Fibroblast of peridontal ligament (primary cell): ENCODE data around the gene NIP7.
A peak's percentile ranks its signal among the peaks of the same experiment; 100 is the strongest.
"Not testable (repeated sequence)": the region's sequence is repeated elsewhere in the genome, so short reads cannot be mapped to it uniquely, and the experiment has no call there.

Experiments used
- DNase-seq: peaks from one replicate; pipeline ENCODE4 v3.0.0-alpha.2; 2010; ENCODE audit errors: extremely low read depth

NIP7 gene

GRCh38 chr16:69339289-69340094 is at the start of gene NIP7, which contains the start of gene COG8:
TSS of gene NIP7 (plus strand) at chr16:69339772. CDS start at chr16:69339830, 58 bp downstream.
TSS of gene COG8 (minus strand) at chr16:69339564. CDS start at chr16:69339552, 12 bp downstream.
- peak; percentile 99 for DNase-seq

- DNase-seq, result not testable (repeated sequence)
Measured at GRCh38 chr16:69291657-69292056, 47.9 kb upstream of the NIP7 start.

GRCh38 chr16:69293401-69293800 is 46.2 kb upstream of the NIP7 start:
- DNase-seq, result no peak

- DNase-seq, result no peak
Measured at GRCh38 chr16:69294051-69294450, 45.5 kb upstream of the NIP7 start.

- DNase-seq, result not testable (repeated sequence)
Measured at GRCh38 chr16:69296771-69297170, 42.8 kb upstream of the NIP7 start.

DNA sequence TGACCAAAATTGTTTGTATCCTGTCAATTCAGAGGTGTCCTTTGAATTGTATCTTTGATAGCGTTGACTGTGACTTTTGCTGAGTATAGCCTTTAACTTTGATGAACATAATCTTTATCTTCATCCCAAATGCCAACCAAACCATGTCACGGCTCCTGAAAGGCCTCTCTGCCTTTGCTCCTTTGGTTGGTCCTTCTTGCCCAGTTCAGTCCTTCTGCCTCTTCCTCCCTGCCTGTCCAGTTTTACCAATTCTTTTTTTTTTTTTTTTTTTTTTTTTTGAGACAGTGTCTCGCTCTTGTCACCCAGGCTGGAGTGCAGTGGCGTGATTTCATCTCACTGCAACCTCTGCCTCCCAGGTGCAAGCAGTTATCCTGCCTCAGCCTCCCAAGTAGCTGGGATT is 41.3 kb upstream of the NIP7 start:
- DNase-seq, result no peak

DNA sequence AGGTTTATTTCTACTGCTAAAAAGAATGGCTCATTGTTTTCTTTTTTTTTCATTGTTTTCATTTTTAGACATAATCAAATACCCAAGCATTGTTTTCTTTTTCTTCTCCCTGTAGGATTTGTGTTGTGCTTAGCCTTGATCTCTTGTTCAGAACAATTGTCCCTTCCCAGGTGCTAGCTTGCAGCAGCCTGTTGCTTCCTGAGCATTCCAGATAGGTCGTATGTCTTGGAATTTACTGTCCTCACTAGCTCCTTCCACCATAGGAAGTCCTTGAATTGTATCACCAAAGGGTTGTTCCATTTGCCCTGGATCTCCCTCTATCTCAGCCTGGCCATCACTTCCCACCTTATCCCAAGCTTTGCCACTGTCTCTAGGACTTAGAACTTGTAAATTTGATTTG is 38.4 kb upstream of the NIP7 start:
- DNase-seq, result no peak

DNA sequence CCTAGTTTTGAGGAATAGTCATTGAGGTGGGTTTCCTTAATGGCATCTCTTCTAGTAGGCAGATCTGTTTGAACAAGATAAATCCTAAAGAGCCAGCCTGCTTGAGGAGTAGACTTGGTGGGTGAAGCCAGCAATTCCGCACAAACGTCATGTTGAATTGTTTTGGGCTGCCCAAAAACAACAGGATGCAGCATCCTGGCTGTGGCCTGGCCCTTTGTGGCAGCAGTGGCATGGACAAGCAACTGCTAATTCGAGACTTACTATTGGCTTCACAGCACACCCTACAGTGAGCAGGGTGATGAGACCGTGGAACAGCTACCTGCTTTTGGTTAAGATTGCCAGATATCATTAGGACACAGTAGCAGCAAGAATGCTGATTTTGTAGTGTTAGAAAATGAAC is 37.7 kb upstream of the NIP7 start:
- DNase-seq, result no peak

GRCh38 chr16:69302301-69302700 is 37.3 kb upstream of the NIP7 start:
- no peak for DNase-seq

GRCh38 chr16:69306031-69306430 is 33.5 kb upstream of the NIP7 start:
- peak; percentile 68 for DNase-seq

DNA sequence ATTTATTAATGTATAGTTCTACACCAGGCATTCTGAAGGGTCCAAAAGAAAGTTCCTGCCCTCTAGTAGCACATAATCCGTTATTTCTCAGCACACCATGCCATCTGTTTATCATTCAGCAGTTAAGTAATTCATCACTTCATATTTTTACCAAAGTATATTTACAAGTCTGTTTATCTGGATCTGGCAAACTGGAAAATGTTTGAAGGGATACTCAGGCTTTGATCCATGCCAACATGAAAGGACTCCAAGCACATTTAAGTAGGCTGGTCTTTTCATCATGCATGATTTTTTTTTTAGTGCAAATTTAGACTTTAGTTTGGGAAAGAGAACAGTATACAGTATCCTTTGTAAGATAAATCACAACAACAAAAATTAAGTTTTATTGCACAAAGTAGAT is 32.5 kb upstream of the NIP7 start:
- no peak for DNase-seq

DNA sequence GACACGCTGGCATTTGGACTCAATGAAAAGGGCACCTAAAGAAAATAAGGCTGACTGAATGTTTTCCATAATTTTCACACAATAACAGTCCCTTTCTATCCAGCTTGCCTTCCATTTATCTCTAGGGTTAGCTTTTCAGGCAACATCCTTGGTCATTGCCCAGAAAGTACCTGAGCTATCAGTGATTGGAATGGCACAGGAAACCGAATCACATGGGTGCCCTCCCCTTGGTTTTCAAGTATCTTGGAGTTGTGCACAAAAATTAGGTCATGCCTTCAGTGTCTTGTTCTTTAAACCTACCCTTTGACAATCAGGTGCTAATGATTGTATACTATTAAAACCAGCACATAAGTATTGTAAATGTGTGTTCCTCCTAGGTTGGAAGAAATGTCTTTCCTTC is 31.7 kb upstream of the NIP7 start:
- DNase-seq, result no peak

GRCh38 chr16:69309316-69309715 is 30.3 kb upstream of the NIP7 start:
- no peak for DNase-seq

DNA sequence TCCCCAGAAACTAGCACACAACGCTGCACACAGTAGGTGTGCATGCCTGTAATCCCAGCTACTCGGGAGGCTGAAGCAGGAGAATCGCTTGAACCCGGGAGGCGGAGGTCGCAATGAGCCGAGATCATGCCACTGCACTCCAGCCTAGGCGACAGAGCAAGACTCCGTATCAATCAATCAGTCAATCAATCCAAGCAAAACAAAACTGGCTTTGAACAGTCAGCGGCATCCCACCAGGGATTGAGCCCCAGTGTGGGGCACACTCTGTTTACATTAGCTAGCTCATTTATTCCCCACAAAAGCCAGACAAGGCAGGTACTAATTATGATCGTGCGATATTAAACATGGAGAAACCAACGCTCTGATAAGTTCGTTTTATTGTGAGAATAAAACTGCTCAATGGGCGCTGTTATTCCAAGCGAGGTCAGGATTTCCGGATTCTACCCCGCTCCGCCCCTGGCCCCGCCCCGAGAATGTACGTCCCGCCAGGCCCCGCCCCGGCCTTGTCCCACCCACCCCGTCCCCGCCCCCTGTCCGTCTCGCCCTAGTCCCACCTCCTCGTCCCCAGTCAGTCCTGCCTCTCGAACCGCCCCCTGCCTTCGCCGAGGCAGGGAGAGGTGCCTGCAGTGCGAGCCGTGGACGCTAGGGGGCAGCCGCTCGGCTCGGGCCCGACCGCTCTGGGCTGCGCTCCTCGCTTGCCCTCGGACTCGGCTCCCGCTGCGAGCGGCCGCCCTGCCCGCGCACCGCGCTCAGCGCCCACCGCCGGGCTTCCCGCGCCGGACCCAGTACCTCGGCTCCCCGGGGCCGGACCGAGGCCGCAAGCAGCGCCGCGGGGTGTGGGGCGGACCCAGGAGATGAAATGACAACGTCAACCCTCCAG is 28.7 kb upstream of the NIP7 start, which contains the start of gene VPS4A:
VPS4A (plus strand) TSS at position 698 of the 880 bp plus-strand sequence; CDS start at position 860, 162 bp downstream.
- DNase-seq, result peak; percentile 92

DNA sequence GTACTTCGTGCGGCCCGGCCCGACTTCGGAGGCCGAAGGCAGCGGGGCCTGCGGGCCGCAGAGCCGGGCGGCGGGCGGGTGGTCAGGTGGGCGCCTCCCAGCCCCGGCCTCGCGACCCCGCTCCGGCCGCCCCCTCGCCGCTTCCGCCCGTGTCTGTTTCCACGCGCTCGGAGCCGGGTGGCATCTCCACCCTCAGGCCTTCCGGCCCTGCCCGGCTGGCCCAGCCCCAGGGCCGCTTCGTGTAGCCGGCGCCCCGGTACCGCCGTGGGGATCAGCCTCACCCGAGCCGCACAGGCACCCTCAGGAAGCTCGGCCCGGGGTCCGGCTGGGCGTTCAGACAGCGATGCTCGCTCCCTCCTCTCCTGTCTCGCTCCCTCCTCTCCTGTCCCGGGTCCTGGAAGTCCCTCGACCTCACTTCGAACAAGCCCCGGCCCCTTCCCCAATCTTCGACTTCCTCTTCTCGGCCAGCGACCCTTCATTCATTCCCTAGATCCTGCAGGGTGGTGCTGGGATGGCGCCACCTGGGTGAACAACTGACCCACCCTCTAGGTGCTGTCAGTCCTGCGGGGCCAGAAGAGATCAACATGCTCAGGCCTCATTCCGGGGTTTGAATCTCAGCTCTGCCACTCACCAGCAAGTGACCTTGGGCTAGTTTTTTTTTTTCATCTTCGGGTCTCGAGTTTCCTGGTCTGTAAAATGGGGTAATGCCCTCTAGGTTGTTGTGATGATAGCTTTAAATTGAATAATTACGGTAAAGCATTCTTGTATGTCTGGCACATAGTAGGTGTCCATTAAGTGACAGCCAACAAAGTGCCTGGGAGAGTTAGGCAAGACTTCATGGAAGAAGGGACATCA is 27.8 kb upstream of the NIP7 start:
- no peak for DNase-seq

DNA sequence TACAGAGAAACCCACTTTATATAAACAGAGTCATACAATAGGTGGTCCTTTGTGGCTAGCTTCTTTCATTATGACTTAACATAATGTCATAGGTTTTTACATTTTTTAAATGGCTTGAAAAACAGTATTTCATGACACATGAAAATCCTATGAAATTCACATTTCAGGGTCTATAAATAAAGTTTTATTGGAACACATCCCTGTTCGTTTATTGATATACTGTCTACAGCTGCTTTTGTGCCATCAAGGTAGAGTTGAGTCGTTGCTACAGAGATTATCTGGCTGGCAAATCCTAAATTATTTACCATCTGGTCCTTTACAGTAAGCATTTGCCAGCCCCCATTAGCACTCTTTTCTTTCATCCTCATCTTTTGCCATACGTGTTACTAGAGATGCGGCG is 26.1 kb upstream of the NIP7 start:
- DNase-seq, result no peak

GRCh38 chr16:69314534-69314933 is 25.0 kb upstream of the NIP7 start:
- no peak for DNase-seq

- DNase-seq, result no peak
Measured at GRCh38 chr16:69315486-69316311, 23.9 kb upstream of the NIP7 start.

DNA sequence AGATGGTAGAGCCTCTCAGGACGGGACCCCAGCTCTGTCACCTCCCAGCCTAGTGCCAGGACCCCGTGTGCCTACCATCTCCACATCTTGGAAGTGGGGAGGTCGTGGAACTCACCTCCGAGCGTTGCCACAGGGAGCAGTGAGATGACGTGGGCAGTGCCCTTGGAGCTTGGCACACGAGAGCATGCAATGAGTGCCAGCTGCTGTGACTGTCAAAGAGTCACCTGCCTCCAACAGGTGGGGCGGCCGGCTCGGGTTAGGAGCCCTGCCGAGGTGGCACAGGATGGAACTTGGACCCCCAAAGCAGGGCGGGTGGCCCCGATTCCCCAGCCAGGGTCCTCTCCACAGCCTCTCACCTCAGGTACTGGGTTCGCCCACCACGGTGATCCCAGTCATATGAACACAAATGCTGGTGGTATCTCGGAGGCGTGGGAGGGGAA is 23.0 kb upstream of the NIP7 start:
- DNase-seq, result no peak

DNA sequence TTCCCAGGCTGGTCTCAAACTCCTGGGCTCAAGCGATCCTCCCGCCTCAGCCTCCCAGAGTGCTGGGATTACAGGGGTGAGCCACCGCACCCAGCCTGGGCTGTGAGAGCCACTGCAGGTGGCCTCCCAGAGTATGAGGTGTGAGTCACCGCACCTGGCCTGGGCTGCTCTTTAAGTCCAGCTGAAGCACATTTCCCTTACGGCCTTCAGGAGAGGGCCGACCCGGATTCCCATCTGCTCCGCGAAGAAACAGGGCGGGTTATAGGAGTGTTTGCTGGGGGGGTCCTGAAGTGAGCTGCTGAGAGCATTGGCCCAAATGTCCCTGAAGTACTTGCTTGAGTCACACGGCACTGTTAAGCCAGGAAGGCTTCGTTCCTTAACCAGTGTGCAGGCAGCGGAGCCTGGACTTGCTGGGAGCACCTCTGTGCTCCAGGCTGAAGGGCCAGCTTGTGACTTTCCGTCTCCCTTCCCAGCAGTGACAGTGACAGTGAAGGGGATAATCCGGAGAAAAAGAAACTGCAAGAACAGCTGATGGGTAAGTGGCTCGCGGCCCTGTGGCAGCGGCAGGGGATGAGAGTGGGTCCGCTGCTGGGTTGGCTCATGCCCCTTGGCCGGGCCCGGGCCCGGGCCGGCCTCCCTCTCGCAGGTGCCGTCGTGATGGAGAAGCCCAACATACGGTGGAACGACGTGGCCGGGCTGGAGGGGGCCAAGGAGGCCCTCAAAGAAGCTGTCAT is 21.2 kb upstream of the NIP7 start:
- no peak for DNase-seq
